Hematopoietic multipotent progenitor cell treated with erythropoietin and hydrocortisone succinate and interleukin-3 and kit ligand, for 4 days (in vitro differentiated cells): ENCODE measurements around the gene TMEM167A.
A peak's percentile ranks its signal among the peaks of the same experiment; 100 is the strongest.
"Not testable (repeated sequence)": the region's sequence is repeated elsewhere in the genome, so short reads cannot be mapped to it uniquely, and the experiment has no call there.

Experiments used
- DNase-seq: peaks from one replicate; pipeline ENCODE4 v3.0.0-alpha.2; 2015

TMEM167A gene

DNA sequence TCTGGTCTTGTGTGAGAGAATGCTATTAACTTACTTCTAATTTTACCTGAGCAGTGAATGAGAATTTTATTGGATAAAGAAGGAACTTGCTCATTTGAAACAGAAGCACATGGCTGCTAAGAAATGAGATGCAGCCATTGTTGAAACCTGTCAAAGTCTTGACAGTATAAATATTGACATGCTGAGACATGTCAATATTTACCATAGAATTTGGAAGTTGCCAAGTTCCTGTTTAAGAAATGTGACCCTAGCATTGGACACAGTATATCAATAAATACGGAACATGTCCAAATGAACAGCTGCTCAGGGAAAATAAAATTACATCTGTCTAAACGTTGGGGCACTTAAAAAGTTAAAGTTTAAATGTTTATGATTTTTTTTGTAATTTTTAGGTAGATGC lies 7.9 kb upstream of the TMEM167A start:
- DNase-seq, result no peak

DNA sequence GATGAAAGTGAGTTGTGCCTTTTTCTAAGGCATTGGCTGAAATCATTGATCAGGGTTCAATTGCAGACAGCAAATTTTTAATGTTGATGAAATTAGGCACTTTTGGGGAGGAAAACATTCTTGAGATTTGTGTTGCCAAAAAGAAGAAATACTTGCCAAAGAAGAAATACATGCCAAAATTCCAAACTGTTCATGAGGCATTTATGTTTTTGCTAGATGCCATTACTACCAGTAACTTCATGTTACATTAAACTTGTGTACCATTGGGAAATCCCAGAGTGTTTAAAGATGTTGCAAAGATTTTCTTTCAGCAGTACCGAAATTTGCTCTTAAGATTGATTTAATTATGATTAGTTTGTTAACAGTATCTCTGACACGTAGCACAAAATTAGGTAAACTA lies 7.1 kb upstream of the TMEM167A start:
- no peak for DNase-seq

- no peak for DNase-seq
These were observed 5.6 kb upstream of the TMEM167A start for GRCh38 chr5:83082750-83083149.

DNA sequence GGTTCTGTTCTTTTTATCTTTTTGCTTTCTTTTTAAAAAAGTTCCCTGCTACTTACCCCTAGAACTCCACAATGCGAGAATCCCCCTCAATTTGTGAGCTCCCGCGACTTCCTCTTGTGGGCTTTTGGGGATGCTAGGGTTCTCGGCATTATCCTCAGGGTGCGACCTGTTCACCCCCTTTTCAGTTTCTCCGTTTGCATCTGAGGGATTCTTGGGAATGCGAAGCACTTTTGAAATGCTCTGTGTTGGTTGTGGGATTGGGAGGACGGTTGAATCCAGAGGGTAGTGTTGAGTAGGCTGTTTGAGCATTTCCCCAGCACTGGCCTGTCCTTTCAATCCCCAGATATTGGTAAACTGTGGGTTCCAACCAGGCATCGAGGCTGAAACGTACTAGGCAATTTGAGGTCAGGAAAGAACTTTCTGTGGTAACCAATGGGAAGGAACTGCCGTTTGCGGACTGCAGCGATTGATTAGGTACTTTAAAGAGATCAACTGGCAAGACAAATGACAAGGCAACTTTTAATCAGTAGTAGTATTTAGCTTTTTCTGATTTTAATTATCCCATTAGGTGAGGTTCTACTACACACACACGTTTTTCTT lies 568 bp upstream of the TMEM167A start:
- peak; percentile 70 for DNase-seq

GRCh38 chr5:83072966-83073365 lies 4.2 kb downstream of the TMEM167A start:
- DNase-seq, result no peak

GRCh38 chr5:83071286-83072051 lies 5.7 kb downstream of the TMEM167A start:
- no peak for DNase-seq

DNA sequence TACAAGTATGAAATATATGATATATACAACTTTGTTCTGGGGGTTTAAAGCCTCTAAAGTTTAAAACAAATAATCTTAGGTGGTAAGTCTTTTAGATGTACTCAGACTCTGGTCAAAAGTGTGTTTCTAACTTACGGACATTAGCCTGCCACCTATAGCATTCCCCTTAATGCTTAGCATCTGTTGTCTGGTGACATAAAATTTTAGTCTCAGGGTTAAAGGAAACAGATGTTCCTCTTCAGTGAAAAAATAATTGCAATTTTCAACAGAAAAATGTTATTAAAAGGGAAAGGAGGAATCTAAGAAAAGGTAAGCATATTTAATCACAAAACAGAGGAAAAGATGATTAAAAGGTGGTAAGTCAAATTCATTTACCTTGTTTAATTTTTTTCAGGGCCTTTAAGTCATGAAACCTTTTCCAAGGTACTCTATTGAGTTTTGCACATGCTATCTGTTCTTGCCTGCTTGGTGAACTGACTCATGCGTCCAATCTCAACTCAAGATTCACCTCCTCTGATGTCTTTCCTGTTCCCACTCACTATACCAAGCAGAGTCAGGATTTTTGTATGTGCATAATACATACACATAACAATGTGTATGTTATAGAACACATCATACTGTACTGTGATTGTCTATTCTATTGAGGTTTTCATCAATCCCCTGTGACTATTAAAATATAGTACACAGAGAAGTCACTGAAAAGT lies 7.9 kb downstream of the TMEM167A start:
- no peak for DNase-seq

- not testable (repeated sequence) for DNase-seq
These were observed 9.8 kb downstream of the TMEM167A start for GRCh38 chr5:83067377-83067776.

GRCh38 chr5:83066548-83067110 lies 10.6 kb downstream of the TMEM167A start:
- DNase-seq, result no peak

- no peak for DNase-seq
These were observed 17.9 kb downstream of the TMEM167A start for GRCh38 chr5:83059341-83059740.

DNA sequence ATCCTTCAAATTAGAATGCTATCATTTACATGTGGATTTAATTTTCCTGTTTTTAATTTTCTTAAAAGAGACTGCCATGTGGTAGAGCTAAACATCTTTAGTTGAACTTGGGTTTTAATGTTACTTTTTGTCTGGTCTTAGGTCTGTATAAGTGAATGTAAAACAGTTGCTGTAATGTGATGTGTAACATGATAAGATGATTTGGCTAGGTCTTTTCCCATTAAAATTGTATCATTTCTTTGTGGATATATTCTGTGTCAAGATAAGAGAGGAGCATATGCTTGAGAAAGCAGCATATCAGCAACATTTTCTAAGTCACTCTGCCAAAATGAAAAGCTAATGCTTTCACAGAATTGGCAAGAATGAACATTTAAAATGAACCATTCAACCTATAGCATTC lies 18.5 kb downstream of the TMEM167A start:
- no peak for DNase-seq

DNA sequence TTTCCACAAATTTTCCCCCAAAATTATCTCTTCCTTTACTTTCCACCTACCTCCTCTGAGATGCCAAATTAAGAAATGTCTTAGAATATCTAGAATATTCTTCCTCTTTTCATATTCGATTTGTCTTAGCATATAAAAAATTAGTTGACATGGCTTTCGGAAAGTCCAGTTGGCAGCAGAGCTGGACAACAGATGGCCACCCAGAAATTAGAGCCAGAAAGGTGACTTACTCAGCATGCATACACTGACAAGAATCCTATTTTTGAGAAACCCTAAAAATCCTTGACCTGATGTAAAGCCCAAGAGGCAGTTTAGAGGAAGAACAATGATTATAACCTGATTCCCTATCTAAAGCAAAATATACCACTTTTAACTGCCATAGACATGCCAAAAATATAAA lies 22.0 kb downstream of the TMEM167A start:
- no peak for DNase-seq

DNA sequence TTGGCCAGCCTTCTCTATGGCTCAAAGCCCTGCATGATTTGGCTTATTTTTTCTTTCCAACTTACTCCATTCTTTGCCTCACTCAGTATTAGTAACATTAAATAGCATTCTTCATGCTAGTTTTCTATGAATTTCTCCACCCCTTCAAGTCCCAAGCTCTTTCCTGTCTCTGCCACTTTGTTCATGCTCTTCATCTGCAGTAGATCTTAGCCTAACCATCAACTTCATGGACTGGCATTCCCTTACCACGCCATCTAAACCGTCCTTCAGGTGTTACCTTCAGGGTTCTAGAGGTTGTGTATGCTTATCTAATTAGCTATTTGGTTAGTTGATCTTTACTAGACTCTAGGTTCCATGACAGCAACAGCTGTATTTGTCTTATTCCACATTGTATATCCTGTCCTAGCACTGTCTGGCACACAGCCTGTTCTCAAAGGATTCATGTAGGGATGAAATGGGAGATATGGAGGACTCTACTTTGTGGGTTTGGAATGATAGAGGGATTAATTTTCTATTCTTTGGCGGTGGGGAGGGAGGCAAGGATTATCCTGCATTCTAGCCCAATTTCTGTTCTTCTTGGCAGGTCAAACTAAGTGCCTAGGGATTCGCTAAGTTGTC lies 26.4 kb downstream of the TMEM167A start:
- no peak for DNase-seq

- no peak for DNase-seq
These were observed 27.8 kb downstream of the TMEM167A start for GRCh38 chr5:83049370-83049885.

DNA sequence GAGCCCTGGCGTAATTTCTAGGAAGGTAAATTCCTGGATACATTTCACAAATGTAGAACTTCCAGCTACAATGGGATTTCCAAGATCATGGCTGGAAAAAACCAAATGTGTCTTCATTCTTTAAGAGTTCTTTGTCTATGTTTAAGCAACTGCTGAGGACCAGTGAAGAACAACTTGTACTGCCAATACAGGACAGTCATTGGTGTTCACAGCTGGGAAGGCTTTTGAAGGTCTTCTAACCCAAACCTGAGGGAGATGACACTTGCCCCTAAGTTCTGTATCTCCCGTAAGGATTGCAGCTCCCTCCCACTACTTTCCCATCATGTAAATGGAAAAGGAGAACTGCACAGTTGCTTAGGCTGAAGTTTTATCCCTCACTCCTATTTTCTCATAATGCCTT lies 28.4 kb downstream of the TMEM167A start:
- no peak for DNase-seq

- no peak for DNase-seq
These were observed 28.9 kb downstream of the TMEM167A start for GRCh38 chr5:83048277-83048676.

DNA sequence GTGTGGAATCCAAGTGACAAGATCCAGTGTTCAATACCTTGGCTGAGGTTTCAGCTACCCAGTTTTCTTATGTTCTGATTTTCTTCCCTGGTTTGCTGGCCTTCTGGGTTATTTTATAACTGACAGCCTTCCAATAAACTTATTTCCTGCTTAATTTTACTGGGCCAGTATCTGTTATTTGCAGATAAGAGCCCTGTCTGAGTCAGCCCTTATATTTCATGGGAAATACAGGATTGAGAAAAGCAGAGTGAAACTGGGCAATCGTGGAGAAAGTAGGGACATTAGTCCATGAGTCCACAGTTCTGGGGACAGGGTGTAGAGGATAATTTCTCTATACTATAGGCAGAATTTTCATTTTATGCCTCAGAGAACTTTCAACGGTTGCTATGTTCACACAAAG lies 32.3 kb downstream of the TMEM167A start:
- DNase-seq, result peak; percentile 42

DNA sequence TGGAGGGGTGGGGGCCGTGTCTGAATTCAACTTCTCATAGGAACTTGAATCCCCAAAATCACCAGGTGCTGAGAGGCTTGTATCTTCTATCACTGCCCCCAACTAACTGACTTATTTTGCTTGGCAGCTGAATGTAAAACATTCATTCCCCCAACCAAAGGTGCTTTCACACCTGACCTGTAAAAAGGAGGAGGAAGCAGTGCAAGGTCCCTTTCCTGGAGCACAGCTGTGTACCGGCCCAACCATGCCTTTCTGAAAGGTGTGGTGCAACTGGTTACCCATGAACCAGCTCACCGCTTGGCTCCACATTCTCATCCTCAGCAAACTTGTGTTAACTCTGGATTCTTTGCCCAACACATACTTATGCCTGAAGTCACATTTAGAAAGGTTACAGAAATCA lies 34.7 kb downstream of the TMEM167A start:
- DNase-seq, result no peak

DNA sequence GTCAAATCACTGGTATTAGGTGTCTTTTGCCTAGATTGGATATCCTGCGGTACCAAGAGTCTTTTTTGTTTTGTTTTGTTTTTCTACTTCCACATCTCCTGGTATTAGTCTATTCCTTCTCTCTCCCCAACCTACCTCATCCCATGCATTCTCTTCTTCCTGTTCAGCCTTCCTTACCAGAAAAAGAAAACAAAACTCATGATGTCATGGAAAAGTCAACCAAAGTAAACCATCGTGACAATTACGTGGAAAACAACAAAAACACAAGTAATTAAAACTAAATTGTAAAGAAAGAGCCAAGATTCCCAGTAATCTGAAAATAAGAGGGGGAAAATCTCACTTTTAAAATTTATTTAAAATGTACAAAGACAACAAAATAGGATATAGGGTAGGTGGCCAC lies 38.3 kb downstream of the TMEM167A start:
- no peak for DNase-seq

DNA sequence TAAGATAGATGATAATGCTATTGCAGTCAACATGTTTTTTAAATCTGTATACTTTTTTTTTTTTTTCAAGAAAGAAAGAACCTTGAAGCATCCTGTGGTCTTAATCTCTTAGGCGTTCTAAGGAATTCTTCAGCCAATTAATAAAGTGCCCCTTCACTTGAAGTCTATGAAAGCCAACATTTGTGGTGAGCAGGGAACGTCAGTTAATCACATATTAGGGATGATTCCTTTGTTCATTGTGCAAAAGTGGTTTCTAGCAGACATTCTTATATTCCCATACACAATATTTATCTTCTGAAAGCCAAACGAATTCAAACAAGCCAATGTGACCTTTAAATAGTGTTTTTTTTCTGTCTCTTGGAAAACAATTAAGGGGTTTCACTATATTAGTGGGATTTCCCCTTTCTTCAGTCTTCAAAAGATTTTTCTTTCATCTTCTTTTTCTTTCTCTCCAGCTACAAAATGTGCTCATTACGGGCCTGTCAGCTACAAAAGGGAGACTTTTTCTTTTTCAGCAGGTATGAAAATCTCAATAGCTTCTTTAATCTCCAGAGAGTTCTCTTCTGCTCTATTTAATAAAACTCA lies 40.1 kb downstream of the TMEM167A start:
- DNase-seq, result no peak

DNA sequence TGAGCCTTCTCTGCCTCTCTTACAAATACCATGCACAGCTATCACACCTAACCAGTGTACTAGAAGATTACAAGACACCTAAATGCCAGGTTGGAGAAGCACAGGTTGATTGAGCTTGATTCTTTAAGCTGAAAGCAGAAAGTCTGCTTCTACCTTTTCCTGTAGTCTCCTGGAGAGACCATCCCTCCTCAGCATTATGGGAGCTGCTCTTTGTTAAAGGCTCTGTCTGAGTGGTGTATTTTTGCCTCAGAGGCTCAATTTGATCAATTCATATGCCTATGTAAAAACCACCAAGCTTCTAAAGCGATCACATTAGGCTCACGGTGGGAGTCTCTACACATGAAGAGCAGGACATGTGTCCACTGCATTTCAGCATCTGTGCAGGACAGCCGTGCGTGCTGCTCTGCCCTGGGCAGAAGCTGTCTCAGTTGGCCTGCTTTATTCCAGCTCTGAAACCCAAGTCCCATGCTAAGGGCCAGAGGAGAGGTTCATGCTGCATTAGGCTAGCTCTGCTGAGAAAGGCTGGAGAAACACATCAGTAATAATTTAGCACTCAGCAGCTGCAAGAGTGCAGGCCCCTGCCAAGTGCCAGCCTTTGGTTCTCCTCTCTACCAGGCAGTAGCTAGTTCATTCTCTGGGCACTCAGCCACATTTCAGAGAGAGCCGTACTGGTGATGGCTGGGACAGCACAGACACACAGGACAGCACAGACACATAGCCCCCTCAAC lies 41.7 kb downstream of the TMEM167A start:
- DNase-seq, result peak; percentile 58
